GM18508 (cell line): ENCODE results near the gene CAMLG.

ENCODE experiments used
- ATAC-seq: cut with Tn5 transposase; IDR thresholded peaks from one replicate; pipeline ENCODE4 v1.9.1; 2021; ENCODE audit warnings: moderate number of reproducible peaks; ENCODE audit not compliant: insufficient read depth, unreplicated experiment

The CAMLG gene

DNA sequence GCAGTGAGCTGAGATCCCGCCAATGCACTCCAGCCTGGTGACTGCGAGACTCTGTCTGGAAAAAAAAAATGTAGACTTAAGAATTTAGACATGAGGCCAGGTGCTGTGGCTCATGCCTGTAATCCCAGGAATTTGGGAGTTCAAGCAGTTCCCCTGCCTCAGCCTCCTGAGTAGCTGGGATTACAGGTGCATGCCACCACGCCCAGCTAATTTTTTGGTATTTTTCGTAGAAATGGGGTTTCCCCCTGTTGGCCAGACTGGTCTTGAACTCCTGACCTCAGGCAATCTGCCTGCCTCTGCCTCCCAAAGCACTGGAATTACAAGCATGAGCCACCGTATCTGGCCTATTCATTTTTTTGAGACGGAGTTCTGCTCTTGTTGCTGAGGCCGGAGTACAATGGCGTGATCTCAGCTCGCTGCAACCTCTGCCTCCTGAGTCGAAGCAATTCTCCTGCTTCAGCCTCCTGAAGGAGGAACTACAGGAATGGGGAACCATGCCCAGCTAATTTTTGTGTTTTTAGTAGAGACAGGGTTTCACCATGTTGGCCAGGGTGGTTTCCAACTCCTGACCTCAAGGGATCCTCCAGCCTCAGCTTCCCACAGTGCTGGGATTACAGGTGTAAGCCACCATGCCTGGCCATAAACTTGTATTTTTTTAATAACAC, 34.2 kb downstream of the CAMLG start:
- no peak for ATAC-seq

DNA sequence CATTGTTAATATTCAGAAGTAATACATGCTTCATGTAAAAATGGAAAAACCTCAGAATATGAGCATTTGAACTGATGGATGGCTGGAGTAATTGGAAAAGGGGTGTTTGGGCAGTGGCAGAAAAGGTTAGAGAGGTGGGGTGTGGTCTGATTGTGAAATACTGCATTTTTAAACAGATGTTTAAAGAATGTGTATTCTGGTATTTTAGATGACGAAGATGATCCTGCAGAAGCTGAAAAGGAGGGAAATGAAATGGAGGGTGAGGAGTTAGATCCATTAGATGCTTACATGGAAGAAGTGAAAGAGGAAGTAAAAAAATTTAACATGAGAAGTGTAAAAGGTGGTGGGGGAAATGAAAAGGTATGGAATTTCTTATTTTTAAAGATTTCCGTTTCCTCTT, 39.0 kb downstream of the CAMLG start:
- no peak for ATAC-seq

DNA sequence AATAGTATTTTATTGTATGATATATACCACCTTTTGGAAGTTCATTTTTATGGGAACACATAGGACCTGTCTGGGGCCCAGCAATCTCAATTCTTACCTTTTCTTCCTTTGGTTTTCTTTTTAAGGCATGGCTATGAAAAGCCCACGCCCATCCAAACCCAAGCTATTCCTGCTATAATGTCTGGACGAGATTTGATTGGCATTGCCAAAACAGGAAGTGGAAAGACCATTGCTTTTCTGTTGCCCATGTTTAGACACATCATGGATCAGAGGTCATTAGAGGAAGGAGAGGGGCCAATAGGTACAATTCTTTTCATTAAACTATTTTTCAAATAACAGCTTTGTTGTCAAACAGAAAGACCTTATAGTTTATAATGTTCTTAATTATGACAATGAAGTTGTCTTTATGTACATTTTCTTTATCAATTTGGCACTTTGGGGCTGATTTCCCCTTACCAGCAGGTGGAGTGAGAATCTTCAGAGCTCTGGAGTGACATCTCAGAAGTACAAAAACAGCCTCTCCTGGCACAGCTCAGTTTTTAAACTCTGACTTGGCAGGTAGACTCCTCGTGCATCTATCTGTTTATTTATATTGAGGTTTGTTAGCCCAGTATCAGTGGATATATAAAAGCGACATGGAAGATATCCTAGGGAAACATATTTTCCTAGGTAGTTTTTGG, 46.0 kb downstream of the CAMLG start:
- no peak for ATAC-seq

GRCh38 chr5:134784946-134785620, 46.7 kb downstream of the CAMLG start:
- no peak for ATAC-seq

DNA sequence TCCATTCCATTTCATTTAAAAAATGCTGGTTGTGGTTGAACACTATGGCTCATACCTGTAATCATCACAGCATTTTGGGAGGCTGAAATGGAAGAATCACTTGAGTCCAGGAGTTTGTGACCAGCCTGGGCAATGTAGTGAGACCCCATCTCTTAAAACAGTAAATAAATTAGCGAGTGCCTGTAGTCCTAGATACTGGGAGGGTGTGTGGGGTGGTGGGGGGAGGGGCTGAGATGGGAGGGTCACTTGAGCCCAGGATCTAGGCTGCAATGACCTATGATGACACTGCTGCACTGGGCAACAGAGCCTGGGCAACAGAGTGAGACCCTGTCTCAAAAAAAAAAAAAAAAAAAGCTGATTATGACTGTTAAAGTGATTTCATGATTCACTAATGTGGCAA, 49.3 kb downstream of the CAMLG start:
- no peak for ATAC-seq

DNA sequence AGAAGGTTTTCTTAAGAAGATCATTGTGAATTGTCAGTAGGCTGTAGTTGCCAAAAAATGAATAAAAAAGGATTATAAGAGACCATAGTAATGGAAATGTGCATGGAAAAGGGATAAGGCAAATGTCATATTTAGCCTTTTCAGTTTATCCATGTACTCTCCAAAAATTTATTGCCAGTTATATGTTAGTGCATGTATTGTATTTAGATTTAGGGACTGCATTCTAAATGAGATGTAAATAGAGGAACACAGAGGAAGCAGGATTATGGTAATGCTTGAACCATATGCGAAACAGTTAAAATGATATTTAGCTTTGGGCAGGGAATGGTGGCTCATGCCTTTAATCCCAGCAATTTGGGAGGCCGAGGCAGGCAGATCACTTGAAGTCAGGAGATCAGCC, 53.2 kb downstream of the CAMLG start:
- ATAC-seq: no peak

GRCh38 chr5:134792286-134792685, 53.9 kb downstream of the CAMLG start:
- no peak for ATAC-seq

GRCh38 chr5:134793111-134793510, 54.8 kb downstream of the CAMLG start:
- ATAC-seq: no peak

DNA sequence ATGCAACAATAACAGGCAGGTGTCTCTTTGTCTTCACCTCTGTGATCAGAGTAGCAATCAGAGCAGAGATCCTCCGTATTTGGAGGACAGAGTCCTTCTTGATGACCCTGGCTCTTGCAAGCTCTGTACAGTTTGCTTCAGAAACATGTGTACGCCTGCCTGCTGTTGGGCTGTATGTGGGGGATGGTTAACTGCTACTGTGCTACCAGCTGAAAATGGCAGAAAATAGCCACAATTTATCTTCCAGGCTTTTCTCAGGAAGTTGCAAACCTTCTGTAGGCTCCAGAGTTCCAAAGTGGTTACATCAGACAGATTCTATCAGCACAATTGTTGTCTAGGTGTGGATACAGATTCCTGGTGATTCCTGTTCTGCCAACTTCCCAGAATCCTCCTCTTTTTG, 55.7 kb downstream of the CAMLG start:
- ATAC-seq: no peak

- no peak for ATAC-seq
These were observed 56.5 kb downstream of the CAMLG start for GRCh38 chr5:134794819-134795218.

DNA sequence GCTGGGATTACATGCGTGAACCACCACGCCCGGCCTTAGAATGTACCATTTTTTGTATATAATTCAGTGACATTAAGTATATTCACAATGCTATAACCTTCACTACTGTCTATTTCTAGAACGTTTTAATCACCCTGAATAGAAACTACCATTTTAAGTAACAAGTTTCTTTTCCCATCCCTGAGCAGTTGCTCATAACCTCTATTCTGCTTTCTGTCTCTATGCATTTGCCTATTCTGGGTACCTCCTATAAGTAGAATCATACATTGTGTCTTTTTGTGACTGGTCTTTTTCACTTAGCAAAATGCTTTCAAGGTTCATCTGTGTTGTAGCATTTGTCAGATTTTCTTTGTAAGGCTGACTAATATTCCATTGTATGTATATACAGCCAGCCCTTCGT, 60.1 kb downstream of the CAMLG start:
- no peak for ATAC-seq
